ENCODE results near the gene PRND.
"Not testable (repeated sequence)": the region's sequence is repeated elsewhere in the genome, so short reads cannot be mapped to it uniquely, and the experiment has no call there.

PRND gene

GRCh38 chr20:4721719-4722118, at the start of gene PRND:
TSS of gene PRND (plus strand) at chr20:4721909. CDS start at chr20:4724552, 2,643 bp downstream.
- no peak for DNase-seq

- DNase-seq: no peak
These were observed 48.8 kb upstream of the PRND start for GRCh38 chr20:4672948-4673347.

- DNase-seq: no peak
These were observed 48.2 kb upstream of the PRND start for GRCh38 chr20:4673371-4674001.

- no peak for DNase-seq
These were observed 47.0 kb upstream of the PRND start for GRCh38 chr20:4674672-4675071.

GRCh38 chr20:4677846-4678245, 43.9 kb upstream of the PRND start:
- DNase-seq: no peak

- DNase-seq: no peak
These were observed 40.3 kb upstream of the PRND start for GRCh38 chr20:4681401-4681800.

- DNase-seq: no peak
These were observed 39.7 kb upstream of the PRND start for GRCh38 chr20:4681991-4682401.

- DNase-seq: no peak
These were observed 39.0 kb upstream of the PRND start for GRCh38 chr20:4682682-4683081.

GRCh38 chr20:4683261-4683660, 38.4 kb upstream of the PRND start:
- DNase-seq: no peak

- no peak for DNase-seq
These were observed 36.8 kb upstream of the PRND start for GRCh38 chr20:4684837-4685413.

GRCh38 chr20:4685923-4686221, 35.8 kb upstream of the PRND start:
- DNase-seq: no peak

GRCh38 chr20:4688305-4688704, 33.4 kb upstream of the PRND start:
- DNase-seq: no peak

GRCh38 chr20:4689220-4689619, 32.5 kb upstream of the PRND start:
- no peak for DNase-seq

- no peak for DNase-seq
These were observed 30.0 kb upstream of the PRND start for GRCh38 chr20:4691753-4692152.

- DNase-seq: no peak
These were observed 27.6 kb upstream of the PRND start for GRCh38 chr20:4694076-4694475.

- no peak for DNase-seq
These were observed 24.4 kb upstream of the PRND start for GRCh38 chr20:4697189-4697830.

- DNase-seq: no peak
These were observed 23.9 kb upstream of the PRND start for GRCh38 chr20:4697831-4698221.

- DNase-seq: no peak
These were observed 22.5 kb upstream of the PRND start for GRCh38 chr20:4699216-4699615.

GRCh38 chr20:4699957-4700356, 21.8 kb upstream of the PRND start:
- DNase-seq: no peak

- no peak for DNase-seq
These were observed 19.0 kb upstream of the PRND start for GRCh38 chr20:4702562-4703280.

GRCh38 chr20:4703281-4703676, 18.4 kb upstream of the PRND start:
- DNase-seq: no peak

GRCh38 chr20:4706941-4707340, 14.8 kb upstream of the PRND start:
- DNase-seq: not testable (repeated sequence)

- DNase-seq: no peak
These were observed 13.7 kb upstream of the PRND start for GRCh38 chr20:4708036-4708435.

- no peak for DNase-seq
These were observed 12.9 kb upstream of the PRND start for GRCh38 chr20:4708856-4709255.
